Neural cell (in vitro differentiated cells): Measurements from ENCODE around the gene COX4I1.

Source experiments
- EP300 ChIP-seq: fragments of 450-650 bp; conservative IDR thresholded peaks from 2 replicates; pipeline ENCODE4 v1.6.1; 2014; ENCODE audit warnings: antibody characterized with exemption, mild to moderate bottlenecking, moderate library complexity; ENCODE audit not compliant: poor library complexity, severe bottlenecking
- POLR2AphosphoS5 ChIP-seq: IDR thresholded peaks from 2 replicates; pipeline ENCODE4 v1.6.1; 2012
- SMC3 ChIP-seq: fragments of 450-650 bp; conservative IDR thresholded peaks from 2 replicates; pipeline ENCODE4 v1.6.1; 2014; ENCODE audit warnings: antibody characterized with exemption, mild to moderate bottlenecking, moderate library complexity; ENCODE audit not compliant: poor library complexity
- TAF1 ChIP-seq: IDR thresholded peaks from 2 replicates; pipeline ENCODE4 v1.6.1; 2012; ENCODE audit warnings: low read depth
- TF ChIP-seq, protein P1 (sequence below): fragments of 450-650 bp; IDR thresholded peaks from 2 replicates; pipeline ENCODE4 v1.5.1; 2014; ENCODE audit warnings: antibody characterized with exemption, mild to moderate bottlenecking, moderate library complexity; ENCODE audit not compliant: poor library complexity, severe bottlenecking

- TF ChIP-seq SMC3 (no peak), TAF1 (no peak), POLR2AphosphoS5 (no peak), EP300 (no peak)
- TF ChIP-seq, protein P1, sequence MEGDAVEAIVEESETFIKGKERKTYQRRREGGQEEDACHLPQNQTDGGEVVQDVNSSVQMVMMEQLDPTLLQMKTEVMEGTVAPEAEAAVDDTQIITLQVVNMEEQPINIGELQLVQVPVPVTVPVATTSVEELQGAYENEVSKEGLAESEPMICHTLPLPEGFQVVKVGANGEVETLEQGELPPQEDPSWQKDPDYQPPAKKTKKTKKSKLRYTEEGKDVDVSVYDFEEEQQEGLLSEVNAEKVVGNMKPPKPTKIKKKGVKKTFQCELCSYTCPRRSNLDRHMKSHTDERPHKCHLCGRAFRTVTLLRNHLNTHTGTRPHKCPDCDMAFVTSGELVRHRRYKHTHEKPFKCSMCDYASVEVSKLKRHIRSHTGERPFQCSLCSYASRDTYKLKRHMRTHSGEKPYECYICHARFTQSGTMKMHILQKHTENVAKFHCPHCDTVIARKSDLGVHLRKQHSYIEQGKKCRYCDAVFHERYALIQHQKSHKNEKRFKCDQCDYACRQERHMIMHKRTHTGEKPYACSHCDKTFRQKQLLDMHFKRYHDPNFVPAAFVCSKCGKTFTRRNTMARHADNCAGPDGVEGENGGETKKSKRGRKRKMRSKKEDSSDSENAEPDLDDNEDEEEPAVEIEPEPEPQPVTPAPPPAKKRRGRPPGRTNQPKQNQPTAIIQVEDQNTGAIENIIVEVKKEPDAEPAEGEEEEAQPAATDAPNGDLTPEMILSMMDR = no peak
Measured at GRCh38 chr16:85808926-85809325, 9.4 kb downstream of the COX4I1 start.
